Body of pancreas (tissue), 4 donors: ENCODE measurements around the gene SNX13.

ENCODE experiments used
- CTCF ChIP-seq, 7 experiments: fragments of 450-650 bp in 4 of 7; fragments of 200-600 bp in 3 of 7; sonication (generic) in 3 of 7; IDR thresholded peaks; one replicate each; pipeline ENCODE4 v1.5.1; 2016 to 2019; ENCODE audit warnings: antibody characterized with exemption in 7 of 7
- POLR2A ChIP-seq, 3 donors: fragments of 450-650 bp; IDR thresholded peaks; one replicate each; pipeline ENCODE4 v1.6.1; 2016; ENCODE audit warnings: antibody characterized with exemption in 3 of 3, mild to moderate bottlenecking in 2 of 3

- no peak for TF ChIP-seq CTCF (IDR thresholded peaks at IDR 0.05)
- no peak for TF ChIP-seq POLR2A (IDR thresholded peaks at IDR 0.05)
Observed at GRCh38 chr7:17870406-17870805, 69.9 kb downstream of the SNX13 start.
